ENCODE results near the gene PDE11A. TPM values are rescaled to one million over a fixed set of nuclear protein-coding genes. Genes with fewer than 3 reads are reported as not detected.
"Not testable (repeated sequence)": the region's sequence is repeated elsewhere in the genome, so short reads cannot be mapped to it uniquely, and the experiment has no call there.

The PDE11A gene
- total RNA-seq, 2 donors from 2014 or later: 0.24 to 0.56 TPM

DNA sequence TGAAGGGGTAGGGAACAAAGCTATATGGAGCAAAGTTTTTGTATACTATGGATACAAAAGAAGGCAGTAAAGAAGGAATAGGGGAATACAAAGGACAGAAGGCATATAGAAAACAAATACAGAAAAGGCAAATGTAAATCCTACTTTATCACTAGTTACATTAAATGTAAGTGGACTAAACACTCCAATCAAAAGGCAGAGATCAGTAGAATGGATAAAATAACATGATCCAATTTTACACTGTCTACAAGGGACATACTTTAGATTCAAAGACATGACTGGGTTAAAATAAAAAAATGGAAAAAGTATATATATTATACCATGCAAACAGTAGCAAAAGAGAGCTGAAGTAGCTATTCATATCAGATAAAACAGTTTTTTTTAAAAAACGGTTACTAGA, 215.0 kb downstream of the PDE11A start:
- DNase-seq (no peak), ATAC-seq (no peak)
- intact Hi-C loops (cut with DNase I): no loop called here

DNA sequence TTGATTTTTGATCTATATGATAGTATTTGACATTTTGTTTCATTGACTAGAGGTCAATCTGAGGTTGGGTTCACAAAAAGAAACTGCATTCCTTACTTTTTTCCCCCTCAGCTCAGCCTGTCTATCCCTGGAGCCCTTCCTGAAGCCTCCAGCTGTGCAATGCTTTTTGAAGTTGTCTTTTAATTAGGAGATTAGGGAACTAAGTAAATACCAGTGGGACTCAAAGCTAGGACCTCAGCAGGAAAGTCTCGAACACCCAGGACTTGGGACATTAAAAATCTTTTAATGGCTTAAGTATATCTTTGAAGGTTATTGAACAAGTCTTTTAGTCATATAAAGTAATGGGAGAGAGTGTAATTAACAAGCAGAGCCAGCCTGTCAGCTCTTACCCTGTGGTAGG, 220.2 kb downstream of the PDE11A start:
- no peak for ATAC-seq
- intact Hi-C loops (cut with DNase I): no loop called here
- no peak for DNase-seq

DNA sequence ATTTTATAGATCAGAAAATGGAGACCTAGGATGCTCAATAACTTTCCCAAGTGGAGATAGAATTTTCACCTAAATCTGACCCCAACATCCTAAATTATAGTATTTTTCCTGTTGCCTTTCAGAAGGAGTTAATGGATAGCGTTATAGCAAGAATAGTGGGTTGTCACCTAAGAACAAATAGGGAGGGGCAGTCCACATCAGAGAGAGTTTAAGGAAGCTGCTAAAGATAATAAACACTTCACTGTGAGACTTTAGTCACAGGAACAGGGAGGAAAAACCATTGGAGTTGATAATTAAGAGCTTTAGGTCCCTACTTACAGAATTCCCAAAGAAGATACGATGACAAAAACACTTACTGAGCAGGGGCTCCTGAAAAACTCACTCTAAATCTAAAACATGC, 229.4 kb downstream of the PDE11A start:
- intact Hi-C loops (cut with DNase I): no loop called here
- no peak for DNase-seq

DNA sequence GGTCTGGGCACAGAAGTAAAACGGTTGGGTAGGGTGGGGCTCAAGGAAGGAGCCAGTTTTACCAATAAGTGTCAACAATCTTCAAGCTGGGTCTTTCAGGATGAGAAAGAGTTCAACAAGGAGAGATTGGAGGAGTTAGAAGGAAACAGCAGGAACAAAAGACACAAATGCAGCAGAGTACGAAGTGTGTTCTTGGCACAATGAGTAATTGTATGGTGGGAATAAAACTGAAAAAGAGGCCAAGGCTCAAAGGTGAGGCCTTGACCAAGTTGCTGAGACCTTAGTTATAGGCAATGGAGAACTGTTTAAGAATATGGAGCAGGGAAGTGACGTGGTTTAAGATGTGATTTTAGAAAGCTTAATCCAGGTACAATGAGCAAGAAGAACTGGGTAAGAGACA, 230.3 kb downstream of the PDE11A start:
- intact Hi-C loops (cut with DNase I): no loop called here
- DNase-seq (no peak), ATAC-seq (no peak)

More for the DNA sequence above, 229.4 kb downstream of the PDE11A start:
- ATAC-seq: no peak

DNA sequence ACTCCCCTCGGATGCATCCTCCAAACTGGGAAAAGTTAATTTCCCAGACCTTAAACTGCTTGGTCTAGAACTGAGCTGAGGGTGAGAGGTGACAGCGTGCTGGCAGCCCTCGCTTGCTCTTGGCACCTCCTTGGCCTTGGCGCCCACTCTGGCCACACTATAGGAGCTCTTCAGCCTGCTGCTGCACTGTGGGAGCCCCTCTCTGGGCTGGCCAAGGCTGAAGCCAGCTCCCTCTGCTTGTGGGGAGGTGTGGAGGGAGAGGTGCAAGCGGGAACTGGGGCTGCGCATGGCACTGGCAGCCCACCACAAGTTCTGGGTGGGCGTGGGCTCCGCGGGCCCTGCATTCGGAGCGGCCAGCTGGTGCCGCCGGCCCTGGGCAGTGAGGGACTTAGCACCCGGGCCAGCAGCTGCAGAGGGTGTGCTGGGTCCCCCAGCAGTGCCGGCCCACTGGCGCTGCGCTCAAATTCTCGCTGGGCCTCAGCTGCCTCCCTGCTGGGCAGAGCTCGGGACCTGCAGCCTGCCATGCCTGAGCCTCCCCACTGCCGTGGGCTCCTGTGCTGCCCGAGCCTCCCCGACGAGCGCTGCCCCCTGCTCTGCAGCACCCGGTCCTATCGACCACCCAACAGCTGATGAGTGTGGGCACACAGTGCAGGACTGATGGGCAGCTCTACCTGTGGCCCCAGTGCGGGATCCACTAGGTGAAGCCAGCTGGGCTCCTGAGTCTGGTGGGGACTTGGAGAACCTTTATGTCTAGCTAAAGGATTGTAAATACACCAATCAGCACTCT, 237.0 kb downstream of the PDE11A start:
- intact Hi-C loops (cut with DNase I); ATAC-seq; DNase-seq: not testable (repeated sequence)

DNA sequence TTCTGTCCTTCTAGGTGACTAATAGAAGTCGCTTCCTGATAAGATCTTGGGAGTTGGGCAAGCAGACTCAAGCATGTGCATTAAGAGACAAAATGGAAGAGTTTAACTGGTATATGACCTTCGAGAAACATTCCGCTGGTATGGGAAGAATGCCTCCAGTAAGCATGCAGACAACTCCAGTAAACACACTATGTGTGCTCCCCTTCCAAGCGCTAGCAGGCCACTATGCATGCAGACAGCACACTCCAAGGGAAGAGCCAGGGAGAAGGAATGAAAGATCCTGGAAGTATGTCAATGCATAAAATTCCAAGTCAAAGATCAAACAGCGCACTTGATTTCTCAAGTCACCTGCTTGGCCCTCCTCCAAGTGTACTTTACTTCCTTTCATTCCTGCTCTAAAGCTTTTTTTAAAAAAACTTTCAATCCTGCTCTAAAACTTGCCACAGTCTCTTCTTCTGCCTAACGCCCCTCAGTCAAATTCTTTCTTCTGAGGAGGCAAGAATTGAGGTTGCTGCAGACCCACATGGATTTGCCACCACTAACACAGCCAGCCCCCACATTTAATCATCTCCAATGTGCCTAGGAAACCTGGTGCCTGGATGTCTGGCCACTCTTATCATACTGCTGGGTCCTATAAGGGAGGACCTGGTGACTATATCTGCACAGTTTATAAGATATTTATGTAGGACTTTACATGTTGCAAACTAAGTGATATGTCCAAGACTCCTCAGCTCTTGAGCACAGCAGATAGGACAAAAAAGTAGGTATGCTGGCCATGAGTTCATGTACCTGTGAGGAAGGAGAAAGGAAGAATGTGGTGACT, 239.8 kb downstream of the PDE11A start:
- DNase-seq: no peak
- intact Hi-C loops (cut with DNase I): no loop called here
- no peak for ATAC-seq

DNA sequence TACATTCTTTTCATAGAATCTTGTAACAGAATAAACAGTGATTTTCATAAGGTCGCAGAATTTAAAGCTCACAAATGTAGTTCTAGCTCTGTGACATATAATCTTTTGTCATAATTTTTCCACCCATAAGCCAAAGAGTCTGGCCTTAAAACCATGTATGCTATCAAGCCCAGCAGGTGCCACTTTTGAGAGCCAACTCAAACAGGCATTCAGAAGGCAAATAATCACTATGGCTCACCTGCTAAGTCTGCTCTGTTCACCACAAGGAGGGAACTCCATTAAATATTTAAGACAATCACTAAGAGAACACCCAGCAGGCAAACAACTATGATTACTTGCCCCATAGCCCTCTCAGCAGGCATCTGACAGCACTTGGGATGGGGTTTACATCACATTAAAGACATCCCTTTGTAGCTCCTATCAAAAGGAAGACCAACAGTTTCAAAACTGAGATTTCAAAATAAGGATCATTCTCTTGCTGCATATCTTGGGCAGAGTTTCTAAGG, 241.6 kb downstream of the PDE11A start:
- intact Hi-C loops (cut with DNase I): no loop called here
- ATAC-seq: no peak
- no peak for DNase-seq

DNA sequence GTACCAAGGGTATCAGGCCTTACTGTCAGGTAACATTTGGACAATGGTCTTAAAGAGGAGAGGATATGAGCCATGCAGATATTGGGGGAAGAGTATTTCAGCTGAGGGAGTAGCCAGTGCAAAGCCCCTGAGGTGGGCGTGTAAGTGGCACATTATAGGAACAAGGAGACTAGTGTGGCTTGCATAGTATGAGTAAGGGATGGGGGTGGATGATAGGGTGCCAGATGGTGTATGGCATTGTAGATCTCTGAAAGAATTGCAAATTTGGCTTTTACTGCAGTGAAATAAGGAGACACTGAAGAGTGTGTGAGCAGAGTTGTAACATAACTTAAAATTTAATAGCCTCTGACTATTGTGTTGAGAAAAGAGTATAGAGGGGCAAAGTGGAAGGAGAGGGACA, 244.0 kb downstream of the PDE11A start:
- DNase-seq (no peak), ATAC-seq (no peak)
- intact Hi-C loops (cut with DNase I): no loop called here

DNA sequence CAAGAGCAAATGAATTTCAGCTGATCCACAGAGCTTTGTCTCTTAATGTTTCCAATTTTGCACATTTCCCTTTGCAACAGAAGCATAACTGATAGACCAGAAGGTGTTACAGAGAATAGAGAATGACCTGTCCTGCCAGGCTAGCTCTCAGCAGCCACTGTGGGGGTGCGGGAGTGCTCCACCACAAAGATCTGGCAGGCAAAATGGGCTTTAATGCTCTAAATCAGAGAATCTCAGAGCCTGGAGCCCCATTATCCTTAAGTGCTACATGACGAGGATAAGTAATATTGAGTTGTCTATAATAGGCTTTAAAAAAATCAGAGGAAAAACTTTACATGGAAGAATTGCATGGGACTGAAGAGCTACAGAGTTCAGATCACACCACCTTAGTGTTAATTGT, 245.7 kb downstream of the PDE11A start:
- intact Hi-C loops (cut with DNase I): no loop called here
- DNase-seq (no peak), ATAC-seq (no peak)

DNA sequence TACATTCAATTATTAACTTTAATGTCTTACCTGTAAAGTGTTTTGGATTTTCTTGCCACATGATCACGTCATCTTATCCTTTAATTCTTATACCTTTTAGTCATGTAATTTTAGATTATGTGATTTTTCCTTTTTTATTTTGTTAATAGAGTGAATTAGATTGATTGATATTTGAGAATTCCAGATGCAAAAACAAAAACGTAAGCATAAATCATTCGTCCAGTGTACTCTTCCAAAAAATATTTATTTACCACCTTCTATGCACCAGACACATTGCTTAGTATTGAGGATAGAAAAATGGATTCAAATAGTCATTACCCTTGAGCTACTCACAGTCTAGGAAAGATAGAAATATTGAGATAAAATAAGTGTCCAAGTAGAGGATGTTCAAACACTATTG, 249.6 kb downstream of the PDE11A start:
- no peak for ATAC-seq
- DNase-seq: no peak
- intact Hi-C loops (cut with DNase I): no loop called here

DNA sequence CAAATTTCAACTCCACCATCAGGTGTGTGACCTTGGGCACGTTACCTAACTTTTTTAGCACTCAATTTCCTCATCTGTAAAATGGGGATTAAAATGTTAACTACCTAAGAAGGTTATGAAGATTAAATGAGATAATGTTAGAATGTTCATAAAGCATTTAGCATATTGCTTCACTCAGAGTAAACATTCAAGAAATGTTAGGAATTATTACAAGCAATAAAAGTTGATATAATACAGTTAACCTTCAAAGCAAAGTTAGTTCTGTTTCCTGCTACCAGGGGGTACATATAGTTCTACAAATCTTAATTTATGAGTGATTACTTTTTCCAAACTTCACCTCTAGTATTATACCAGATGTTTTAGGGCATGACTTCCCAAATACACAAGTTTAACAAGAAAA, 254.2 kb downstream of the PDE11A start:
- intact Hi-C loops (cut with DNase I): no loop called here
- DNase-seq (no peak), ATAC-seq (no peak)

DNA sequence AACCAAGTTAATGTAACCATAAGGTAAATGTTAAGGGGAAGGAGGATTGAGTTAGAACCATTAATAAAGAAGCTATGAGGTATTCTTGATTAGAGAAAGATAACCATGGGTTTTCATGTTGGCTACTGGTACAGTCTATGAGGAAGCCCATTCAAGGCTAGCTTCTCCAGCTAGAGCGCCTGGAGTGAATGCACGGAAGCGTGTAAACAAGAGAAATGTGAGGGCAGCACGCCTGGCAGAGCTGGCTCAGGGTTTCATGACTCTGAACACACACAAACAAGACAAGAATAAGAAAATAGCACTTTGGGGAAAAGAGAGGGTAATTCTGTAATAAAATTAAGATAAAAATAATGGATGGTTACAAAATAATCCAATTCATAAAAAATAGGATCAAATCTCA, 255.3 kb downstream of the PDE11A start:
- no peak for DNase-seq
- no peak for ATAC-seq
- intact Hi-C loops (cut with DNase I): no loop called here

DNA sequence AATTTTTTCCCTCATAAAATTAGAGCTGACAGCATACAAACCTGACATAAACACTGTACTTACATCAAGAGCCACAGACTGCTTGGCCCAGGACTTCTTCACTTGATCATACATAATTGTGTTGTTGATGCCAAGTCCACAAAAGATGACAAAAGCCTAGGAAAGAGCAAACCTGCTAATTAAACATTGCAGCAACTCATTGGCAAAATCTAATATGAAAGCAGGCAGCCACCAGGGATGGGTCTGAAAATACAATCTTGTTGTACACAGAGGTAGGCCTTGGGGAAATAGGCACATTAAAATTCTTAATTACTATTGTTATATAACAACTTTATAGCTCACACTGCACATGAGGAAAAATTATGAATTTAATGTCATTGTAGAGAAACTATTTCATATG, 255.8 kb downstream of the PDE11A start:
- DNase-seq (no peak), ATAC-seq (no peak)
- intact Hi-C loops (cut with DNase I): no loop called here

DNA sequence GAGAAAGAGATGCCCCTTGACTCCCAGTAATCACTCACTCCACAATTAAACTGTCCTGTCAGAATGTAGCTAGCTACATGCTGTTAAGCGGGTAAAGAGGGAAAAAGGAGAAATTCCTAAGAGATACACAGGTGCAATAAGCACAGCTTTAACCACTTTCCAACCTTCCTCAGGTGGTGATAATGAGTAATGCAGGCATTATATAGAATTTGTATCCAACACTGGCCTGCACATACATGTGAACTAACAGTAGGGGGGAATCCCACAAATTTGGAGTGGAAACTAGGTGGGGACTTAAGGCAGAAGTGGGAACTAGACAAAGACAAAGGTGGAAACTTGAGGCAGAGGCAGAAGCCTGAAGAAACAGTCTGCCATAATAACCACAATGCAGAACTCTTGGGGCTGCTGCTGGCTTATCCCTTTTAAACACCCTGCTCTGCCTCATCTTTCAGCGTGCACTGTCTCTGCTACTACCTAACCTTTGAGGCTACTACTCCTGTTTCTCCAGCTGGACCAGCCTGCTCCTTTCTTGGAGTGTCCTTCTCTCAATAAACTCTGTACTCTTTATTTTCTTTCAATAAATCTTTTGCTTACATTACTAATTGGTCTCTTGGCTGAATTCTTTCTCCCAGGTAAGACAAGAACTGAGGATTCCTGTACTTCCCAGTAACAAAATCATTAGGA, 259.7 kb downstream of the PDE11A start:
- DNase-seq (no peak), ATAC-seq (no peak)
- intact Hi-C loops (cut with DNase I): no loop called here

DNA sequence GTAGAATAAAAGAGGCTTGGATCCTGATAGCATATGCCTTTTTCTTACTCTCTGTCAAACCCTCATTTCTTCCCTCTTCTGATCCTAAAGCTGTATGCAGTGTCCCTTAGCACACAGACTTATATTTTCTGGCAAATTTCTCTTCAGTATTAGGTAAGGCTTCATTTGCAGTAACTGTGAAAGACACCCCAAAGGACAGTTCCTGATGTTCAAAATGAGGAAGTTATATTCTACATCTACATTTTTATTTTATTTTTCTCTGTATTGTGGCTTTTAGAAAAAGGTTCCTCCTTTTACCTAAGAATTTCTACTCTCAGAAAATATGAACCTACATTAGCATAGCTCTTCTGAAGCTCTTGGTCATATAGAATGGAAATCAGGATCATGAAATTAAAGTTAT, 261.7 kb downstream of the PDE11A start:
- ATAC-seq: no peak
- intact Hi-C loops (cut with DNase I): no loop called here

DNA sequence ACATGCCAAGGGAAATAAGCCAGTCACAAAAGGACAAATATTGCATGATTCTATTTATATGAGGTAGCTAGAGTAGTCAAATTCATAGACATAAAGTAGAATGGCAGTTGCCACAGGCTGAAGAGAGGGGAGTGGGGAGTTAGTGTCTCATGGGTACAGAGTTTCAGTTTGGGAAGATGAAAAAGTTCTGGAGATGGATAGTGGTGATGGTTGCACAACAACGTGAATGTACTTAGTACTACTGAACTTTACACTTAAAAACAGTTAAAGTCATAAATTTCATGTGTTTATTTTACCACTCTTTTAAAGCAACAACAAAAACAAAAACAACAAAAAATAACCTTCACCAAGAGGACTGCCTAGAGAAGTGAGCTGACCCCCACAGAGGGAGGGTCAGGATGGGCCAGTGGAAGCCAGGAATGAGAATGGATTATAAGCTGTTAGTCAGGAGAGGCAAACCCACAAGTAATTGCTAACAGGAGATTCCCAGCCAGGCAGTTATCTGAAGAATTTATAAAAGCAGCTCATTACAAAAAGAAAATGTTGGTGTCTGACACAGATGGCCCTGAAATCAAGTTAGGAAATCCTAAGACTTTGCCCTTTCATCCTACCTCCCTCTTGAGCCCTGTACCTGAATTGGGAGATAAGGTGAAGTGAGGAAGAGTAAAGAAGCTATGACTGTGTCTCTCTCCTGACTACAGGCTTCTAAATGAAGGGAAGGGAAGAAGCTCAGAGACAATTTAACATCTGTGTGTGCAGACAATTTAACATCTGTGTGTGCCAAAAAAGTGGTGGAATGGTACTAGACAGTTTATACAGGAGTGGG, 263.4 kb downstream of the PDE11A start:
- intact Hi-C loops (cut with DNase I): no loop called here
- ATAC-seq: no peak
- no peak for DNase-seq

More for the DNA sequence above, 261.7 kb downstream of the PDE11A start:
- no peak for DNase-seq

DNA sequence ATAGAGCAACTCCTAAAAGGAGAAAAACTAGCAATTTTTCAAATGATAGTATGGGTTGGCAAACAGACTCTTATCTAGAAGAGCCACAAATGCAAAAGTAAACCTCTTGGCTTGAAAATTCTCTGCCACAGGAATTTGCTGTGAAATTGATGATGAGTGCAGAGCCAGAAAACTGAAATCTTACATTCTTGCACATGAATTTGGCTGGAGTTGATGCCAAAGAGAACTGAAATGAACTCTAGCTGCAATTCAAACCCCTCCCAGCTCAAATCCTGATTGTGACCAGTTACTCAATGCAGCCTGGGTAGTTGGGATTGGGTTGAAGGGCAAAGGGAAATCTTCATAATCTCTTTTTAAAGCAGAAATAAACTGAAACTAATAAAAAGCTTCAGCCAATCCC, 266.6 kb downstream of the PDE11A start:
- intact Hi-C loops (cut with DNase I): no loop called here
- DNase-seq (no peak), ATAC-seq (peak in 1 of 2 donors; percentile 74)

DNA sequence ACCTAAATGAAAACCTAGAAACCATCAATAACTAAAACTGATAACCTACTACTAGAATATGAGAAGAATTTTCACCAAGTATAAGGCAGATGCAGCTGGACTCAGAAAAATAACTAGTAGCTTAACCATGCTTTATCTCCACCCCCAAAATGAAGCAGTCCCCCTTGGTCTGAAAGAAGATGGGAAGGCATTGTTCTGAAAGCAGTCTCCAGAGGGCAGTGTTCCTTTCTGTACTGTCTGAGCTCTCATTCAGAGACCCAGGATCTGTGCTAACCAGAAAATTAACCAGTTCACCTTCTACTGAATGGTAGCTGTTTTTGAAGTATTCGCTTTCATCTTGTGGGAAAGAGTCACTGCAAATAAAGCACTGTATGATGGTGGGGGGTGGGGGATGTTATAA, 273.0 kb downstream of the PDE11A start:
- peak in 1 of 2 donors; percentile 38 for ATAC-seq
- intact Hi-C loops (cut with DNase I): no loop called here
- DNase-seq: no peak

DNA sequence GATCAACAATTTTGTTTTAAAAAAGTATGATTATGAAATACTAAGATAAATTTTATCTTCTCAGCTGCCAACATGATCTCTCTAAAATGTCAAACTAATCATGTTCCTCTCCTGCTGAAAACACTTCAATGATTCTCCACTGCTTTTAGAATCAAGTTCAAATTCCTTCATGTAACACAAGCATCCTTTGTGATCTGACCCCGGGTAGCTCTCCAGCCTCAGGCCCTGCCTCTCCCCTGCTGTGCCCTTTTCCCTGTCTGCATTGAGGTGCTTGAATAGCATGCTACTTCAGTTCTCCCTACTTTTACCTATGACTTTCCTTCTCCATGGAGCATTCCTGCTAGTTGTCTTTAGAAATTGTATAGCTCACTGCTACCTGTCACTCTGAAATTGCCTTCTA, 274.8 kb downstream of the PDE11A start:
- intact Hi-C loops (cut with DNase I): no loop called here
- no peak for DNase-seq

More for the DNA sequence above, 274.8 kb downstream of the PDE11A start:
- no peak for ATAC-seq

Measured in left cardiac atrium (tissue), 4 donors.